IMR-90 (cell line): ENCODE measurements around the gene GABRG2. TPM values are rescaled to one million over a fixed set of nuclear protein-coding genes. Genes with fewer than 3 reads are reported as not detected.

ENCODE experiments used
- ATAC-seq: fragments of 200-7000 bp; cut with Tn5 transposase; 2 replicates; pipeline ENCODE4 v1.9.1; 2020; ENCODE audit warnings: low read depth, mild to moderate bottlenecking, moderate library complexity
- BruUV-seq: library from RNA; stranded (reverse); fragments of 400-500 nt; replicated peaks from 2 replicates; lab custom pipeline; 2021; lab: Mats Ljungman, UMichigan
- CTCF ChIA-PET: fragments of 300-600 bp; formaldehyde crosslinking; extraction: SDS; loops from one replicate; lab custom pipeline; 2021; ENCODE audit warnings: antibody characterized with exemption; lab: Yijun Ruan, JAX
- POLR2A ChIA-PET: fragments of 300-600 bp; sonication (Branson Sonifier 250); formaldehyde crosslinking; loops from one replicate; lab custom pipeline; 2022; ENCODE audit warnings: antibody characterized with exemption; ENCODE audit not compliant: unreplicated experiment; lab: Charles Lee
- DNase-seq: peaks from one replicate; pipeline ENCODE4 v3.0.0; 2013
- H2AFZ ChIP-seq: replicated peaks from 2 replicates; pipeline ENCODE3; 2013; ENCODE audit warnings: low read length, mild to moderate bottlenecking; ENCODE audit not compliant: poor library complexity
- H2AK5ac ChIP-seq: 2 replicates; pipeline ENCODE4 v1.6.1; 2013; ENCODE audit warnings: low read depth, low read length, inconsistent platforms
- H2AK9ac ChIP-seq: replicated peaks from 2 replicates; pipeline ENCODE3; 2013; ENCODE audit warnings: mild to moderate bottlenecking, low read depth, low read length, moderate library complexity; ENCODE audit not compliant: poor library complexity
- H2BK120ac ChIP-seq: 2 replicates; pipeline ENCODE4 v1.6.1; 2013; ENCODE audit warnings: low read depth, low read length, inconsistent platforms
- H2BK15ac ChIP-seq: 3 replicates; pipeline ENCODE4 v1.6.1; 2013; ENCODE audit warnings: low read depth, low read length, inconsistent platforms
- H2BK20ac ChIP-seq: 2 replicates; pipeline ENCODE4 v1.6.1; 2013; ENCODE audit warnings: low read depth, mild to moderate bottlenecking, inconsistent platforms, low read length, moderate library complexity
- H2BK5ac ChIP-seq: 2 replicates; pipeline ENCODE4 v1.6.1; 2013; ENCODE audit warnings: mild to moderate bottlenecking, low read depth, low read length, inconsistent platforms; ENCODE audit not compliant: poor library complexity, severe bottlenecking
- H3K14ac ChIP-seq: replicated peaks from 2 replicates; pipeline ENCODE4 v1.6.1; 2013; ENCODE audit warnings: low read depth, low read length, inconsistent platforms
- H3K18ac ChIP-seq: 2 replicates; pipeline ENCODE4 v1.6.1; 2013; ENCODE audit warnings: low read depth, low read length, control low read depth
- H3K23ac ChIP-seq: 2 replicates; pipeline ENCODE4 v1.6.1; 2013; ENCODE audit warnings: low read depth, low read length, inconsistent platforms
- H3K27ac ChIP-seq: 2 replicates; pipeline ENCODE4 v1.5.1; 2013; ENCODE audit warnings: mild to moderate bottlenecking, control low read depth, low read length; ENCODE audit not compliant: insufficient read depth
- H3K27me3 ChIP-seq: 2 replicates; pipeline ENCODE4 v1.6.1; 2013; ENCODE audit warnings: low read length; ENCODE audit not compliant: control insufficient read depth, insufficient read depth
- H3K36me3 ChIP-seq: 2 replicates; pipeline ENCODE4 v1.6.1; 2013; ENCODE audit warnings: low read length, mixed read lengths; ENCODE audit not compliant: control insufficient read depth, insufficient read depth
- H3K4ac ChIP-seq: 2 replicates; pipeline ENCODE4 v1.6.1; 2013; ENCODE audit warnings: low read depth, low read length, inconsistent platforms
- H3K4me1 ChIP-seq: 2 replicates; pipeline ENCODE4 v1.6.1; 2013; ENCODE audit warnings: low read length, mixed read lengths; ENCODE audit not compliant: control insufficient read depth, insufficient read depth
- H3K4me2 ChIP-seq: 2 replicates; pipeline ENCODE4 v1.6.1; 2013; ENCODE audit warnings: low read depth, mild to moderate bottlenecking, control low read depth, low read length, moderate library complexity
- H3K4me3 ChIP-seq: 2 replicates; pipeline ENCODE4 v1.5.1; 2013; ENCODE audit warnings: low read depth, mild to moderate bottlenecking, control low read depth, low read length, moderate library complexity; ENCODE audit not compliant: insufficient read depth
- H3K56ac ChIP-seq: 2 replicates; pipeline ENCODE4 v1.6.1; 2013; ENCODE audit warnings: low read length, inconsistent platforms; ENCODE audit not compliant: insufficient read depth; ENCODE audit errors: extremely low read depth
- H3K79me1 ChIP-seq, 2 experiments: 2 replicates each; pipeline ENCODE4 v1.6.1; 2013; ENCODE audit warnings: low read length in 2 of 2, inconsistent platforms in 1 of 2, low read depth in 1 of 2
- H3K9ac ChIP-seq: 2 replicates; pipeline ENCODE4 v1.6.1; 2013; ENCODE audit warnings: low read depth, low read length, control low read depth
- H3K9me1 ChIP-seq: 2 replicates; pipeline ENCODE4 v1.6.1; 2013; ENCODE audit warnings: low read length, inconsistent platforms; ENCODE audit not compliant: insufficient read depth
- H3K9me3 ChIP-seq: 2 replicates; pipeline ENCODE4 v1.6.1; 2013; ENCODE audit warnings: low read length; ENCODE audit not compliant: control insufficient read depth, insufficient read depth
- H4K20me1 ChIP-seq: 2 replicates; pipeline ENCODE4 v1.6.1; 2013; ENCODE audit warnings: low read length, inconsistent platforms; ENCODE audit not compliant: insufficient read depth
- H4K5ac ChIP-seq: 2 replicates; pipeline ENCODE4 v1.6.1; 2013; ENCODE audit warnings: mild to moderate bottlenecking, low read depth, low read length, control low read depth
- H4K8ac ChIP-seq, 2 experiments: 2 replicates each; pipeline ENCODE4 v1.6.1; 2013; ENCODE audit warnings: low read depth in 2 of 2, low read length in 2 of 2, control low read depth in 1 of 2, inconsistent platforms in 1 of 2
- H4K91ac ChIP-seq: 2 replicates; pipeline ENCODE4 v1.6.1; 2013; ENCODE audit warnings: low read depth, low read length, inconsistent platforms; ENCODE audit not compliant: insufficient read depth
- BHLHE40 ChIP-seq: fragments of 150-350 bp; IDR thresholded peaks from 2 replicates; pipeline ENCODE4 v1.6.1; 2016; ENCODE audit warnings: mild to moderate bottlenecking, low read depth, low read length
- CEBPB ChIP-seq: IDR thresholded peaks from 2 replicates; pipeline ENCODE4 v1.6.1; 2012; ENCODE audit warnings: low read depth, low read length, improper control_type of control experiment
- CHD1 ChIP-seq: IDR thresholded peaks from 2 replicates; pipeline ENCODE4 v1.6.1; 2012; ENCODE audit warnings: low read depth, low read length, improper control_type of control experiment
- FOS ChIP-seq: fragments of 150-350 bp; IDR thresholded peaks from 2 replicates; pipeline ENCODE4 v1.6.1; 2016; ENCODE audit warnings: low read depth, low read length
- MAFK ChIP-seq: IDR thresholded peaks from 2 replicates; pipeline ENCODE4 v1.6.1; 2012; ENCODE audit warnings: low read depth, low read length, improper control_type of control experiment
- MAZ ChIP-seq: IDR thresholded peaks from 2 replicates; pipeline ENCODE4 v1.6.1; 2012; ENCODE audit warnings: low read depth, mild to moderate bottlenecking, low read length, improper control_type of control experiment, moderate library complexity, borderline replicate concordance
- MXI1 ChIP-seq: IDR thresholded peaks from 2 replicates; pipeline ENCODE4 v1.6.1; 2012; ENCODE audit warnings: low read depth, mild to moderate bottlenecking, low read length, moderate library complexity, borderline replicate concordance
- NFE2L2 ChIP-seq: fragments of 150-350 bp; IDR thresholded peaks from 2 replicates; pipeline ENCODE4 v1.6.1; 2016; ENCODE audit warnings: low read depth, mild to moderate bottlenecking, low read length
- POLR2A ChIP-seq: IDR thresholded peaks from 2 replicates; pipeline ENCODE4 v1.6.1; 2012; ENCODE audit warnings: mild to moderate bottlenecking, low read depth, low read length
- RAD21 ChIP-seq: IDR thresholded peaks from 2 replicates; pipeline ENCODE4 v1.6.1; 2012; ENCODE audit warnings: low read length, improper control_type of control experiment
- RCOR1 ChIP-seq: IDR thresholded peaks from 2 replicates; pipeline ENCODE4 v1.6.1; 2012; ENCODE audit warnings: mild to moderate bottlenecking, low read length, improper control_type of control experiment; ENCODE audit not compliant: insufficient replicate concordance
- RFX5 ChIP-seq: IDR thresholded peaks from 2 replicates; pipeline ENCODE4 v1.8.0; 2012; ENCODE audit warnings: low read depth, mild to moderate bottlenecking, low read length, moderate library complexity
- SMC3 ChIP-seq: fragments of 150-350 bp; IDR thresholded peaks from 2 replicates; pipeline ENCODE4 v1.6.1; 2016; ENCODE audit warnings: low read depth, mild to moderate bottlenecking, antibody characterized with exemption, low read length, moderate library complexity
- USF2 ChIP-seq: fragments of 150-350 bp; IDR thresholded peaks from 2 replicates; pipeline ENCODE4 v1.6.1; 2017; ENCODE audit warnings: mild to moderate bottlenecking, antibody characterized with exemption, low read length, low read depth
- WGBS, 2 experiments: methylation state at CpG; one replicate each; pipeline versions ENCODE4 v1.1.5 to v1.1.7; 2013; ENCODE audit warnings: missing lambda C conversion rate in 2 of 2; ENCODE audit not compliant: insufficient read length in 1 of 2; ENCODE audit errors: extremely low coverage in 2 of 2; 5-methylcytosine and 5-hydroxymethylcytosine counted together
- dilution Hi-C: fragments of 300-500 bp; cut with HindIII; formaldehyde crosslinking; loops from one replicate; pipeline ENCODE4 v1.14.3; 2018; ENCODE audit warnings: low sequenced_read_pairs; ENCODE audit not compliant: unreplicated experiment
- in situ Hi-C: fragments of 300-500 bp; cut with MboI; formaldehyde crosslinking; loops from 3 replicates; pipeline ENCODE4 v1.14.3; 2019; ENCODE audit warnings: low sequenced_read_pairs, inconsistent platforms, mixed read lengths
- intact Hi-C: fragments of 100-400 bp; cut with micrococcal nuclease; formaldehyde crosslinking; loops from 2 replicates; pipeline ENCODE4 v1.10.0; 2022
- polyA plus RNA-seq, 3 experiments: library from polyadenylated mRNA; depleted of rRNA; stranded (reverse); fragments of >200 nt; gene quantifications; 2 replicates each; pipeline ENCODE4 v1.2.3, GENCODE V29; 2012; ENCODE audit warnings: low replicate concordance in 1 of 3
- total RNA-seq: library from RNA; depleted of rRNA; stranded (reverse); fragments of >200 nt; gene quantifications from 2 replicates; pipeline ENCODE4 v1.2.3, GENCODE V29; 2012
- TF ChIP-seq, protein P1 (sequence below): fragments of 150-350 bp; IDR thresholded peaks from 2 replicates; pipeline ENCODE4 v1.6.1; 2016; ENCODE audit warnings: low read depth, mild to moderate bottlenecking, low read length, moderate library complexity, borderline replicate concordance
- TF ChIP-seq, protein P2 (sequence below): conservative IDR thresholded peaks from 2 replicates; pipeline ENCODE4 v1.5.1; 2012; ENCODE audit warnings: mild to moderate bottlenecking, low read depth, low read length, improper control_type of control experiment

The GABRG2 gene
- total and polyA plus RNA-seq, 2 of the 4 experiments (the other 2 are of a cell fraction), result not detected

- H4K91ac ChIP-seq, result no peak overlapping the region
- no peak overlapping the region for H2BK5ac ChIP-seq
- no peak overlapping the region for H2BK120ac ChIP-seq
- dilution Hi-C loops, result no loop called here
- DNase-seq (no peak), ATAC-seq (no peak)
- H3K14ac ChIP-seq, result no peak overlapping the region
- no peak overlapping the region for H3K9ac ChIP-seq
- no peak overlapping the region for H4K8ac ChIP-seq
- no peaks in the 10 kb centered on the region for H3K36me3 ChIP-seq
- H3K23ac ChIP-seq, result no peak overlapping the region
- H3K18ac ChIP-seq, result no peak overlapping the region
- BruUV-seq, result no TSS peak
- H3K27me3 ChIP-seq, result no peaks in the 10 kb centered on the region
- H3K9me3 ChIP-seq, result no peaks in the 10 kb centered on the region; the same call in none of the 2 replicates
- H2AK5ac ChIP-seq, result no peak overlapping the region
- no peaks in the 10 kb centered on the region for H4K20me1 ChIP-seq
- H3K4me3 ChIP-seq, result no peak overlapping the region
- H3K56ac ChIP-seq, result no peak overlapping the region
- no peaks in the 10 kb centered on the region for H3K9me1 ChIP-seq
- ChIA-PET POLR2A (no interaction called here), CTCF (no interaction called here)
- no peak overlapping the region for H2AFZ ChIP-seq
- H2AK9ac ChIP-seq, result no peak overlapping the region
- in situ Hi-C loops, result no loop called here
- no peak overlapping the region for H3K4me2 ChIP-seq
- WGBS, 2 experiments, result no CpG with 5 or more reads among the region's 3 CpGs
- H4K5ac ChIP-seq, result no peak overlapping the region
- H3K4me1 ChIP-seq, result no peaks in the 10 kb centered on the region
- H3K27ac ChIP-seq, result no peak overlapping the region
- no peak overlapping the region for H2BK20ac ChIP-seq
- no peak overlapping the region for H3K4ac ChIP-seq
- H2BK15ac ChIP-seq, result no peak overlapping the region
- intact Hi-C loops, result no loop called here
- TF ChIP-seq NFE2L2 (no peak), USF2 (no peak), RFX5 (no peak), SMC3 (no peak), MAFK (no peak), MXI1 (no peak), FOS (no peak), MAZ (no peak), CEBPB (no peak), BHLHE40 (no peak), RAD21 (no peak), RCOR1 (no peak), CHD1 (no peak), POLR2A (no peak)
- TF ChIP-seq, protein P1, sequence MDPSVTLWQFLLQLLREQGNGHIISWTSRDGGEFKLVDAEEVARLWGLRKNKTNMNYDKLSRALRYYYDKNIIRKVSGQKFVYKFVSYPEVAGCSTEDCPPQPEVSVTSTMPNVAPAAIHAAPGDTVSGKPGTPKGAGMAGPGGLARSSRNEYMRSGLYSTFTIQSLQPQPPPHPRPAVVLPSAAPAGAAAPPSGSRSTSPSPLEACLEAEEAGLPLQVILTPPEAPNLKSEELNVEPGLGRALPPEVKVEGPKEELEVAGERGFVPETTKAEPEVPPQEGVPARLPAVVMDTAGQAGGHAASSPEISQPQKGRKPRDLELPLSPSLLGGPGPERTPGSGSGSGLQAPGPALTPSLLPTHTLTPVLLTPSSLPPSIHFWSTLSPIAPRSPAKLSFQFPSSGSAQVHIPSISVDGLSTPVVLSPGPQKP, result no peak
- TF ChIP-seq, protein P2, sequence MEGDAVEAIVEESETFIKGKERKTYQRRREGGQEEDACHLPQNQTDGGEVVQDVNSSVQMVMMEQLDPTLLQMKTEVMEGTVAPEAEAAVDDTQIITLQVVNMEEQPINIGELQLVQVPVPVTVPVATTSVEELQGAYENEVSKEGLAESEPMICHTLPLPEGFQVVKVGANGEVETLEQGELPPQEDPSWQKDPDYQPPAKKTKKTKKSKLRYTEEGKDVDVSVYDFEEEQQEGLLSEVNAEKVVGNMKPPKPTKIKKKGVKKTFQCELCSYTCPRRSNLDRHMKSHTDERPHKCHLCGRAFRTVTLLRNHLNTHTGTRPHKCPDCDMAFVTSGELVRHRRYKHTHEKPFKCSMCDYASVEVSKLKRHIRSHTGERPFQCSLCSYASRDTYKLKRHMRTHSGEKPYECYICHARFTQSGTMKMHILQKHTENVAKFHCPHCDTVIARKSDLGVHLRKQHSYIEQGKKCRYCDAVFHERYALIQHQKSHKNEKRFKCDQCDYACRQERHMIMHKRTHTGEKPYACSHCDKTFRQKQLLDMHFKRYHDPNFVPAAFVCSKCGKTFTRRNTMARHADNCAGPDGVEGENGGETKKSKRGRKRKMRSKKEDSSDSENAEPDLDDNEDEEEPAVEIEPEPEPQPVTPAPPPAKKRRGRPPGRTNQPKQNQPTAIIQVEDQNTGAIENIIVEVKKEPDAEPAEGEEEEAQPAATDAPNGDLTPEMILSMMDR, result no peak
- no peaks in the 10 kb centered on the region for H3K79me1 ChIP-seq
These were observed 14.9 kb upstream of the GABRG2 start for GRCh38 chr5:162052676-162053075.
